Liver (tissue), 3 donors: ENCODE data around the gene FUBP1.

Experiments
- CTCF ChIP-seq: fragments of 150-350 bp; IDR thresholded peaks from 2 replicates; pipeline ENCODE4 v1.5.1; 2017; ENCODE audit warnings: improper control_type of control experiment, low read depth, low read length; ENCODE audit not compliant: missing input control
- FOXA1 ChIP-seq: IDR thresholded peaks from 2 replicates; pipeline ENCODE4 v1.6.1; 2016; ENCODE audit warnings: antibody characterized with exemption
- JUND ChIP-seq, 2 donors: IDR thresholded peaks; 2 replicates each; pipeline ENCODE4 v1.6.1; 2016; ENCODE audit warnings: antibody characterized with exemption in 2 of 2
- MAX ChIP-seq: IDR thresholded peaks from 2 replicates; pipeline ENCODE4 v1.6.1; 2016; ENCODE audit warnings: antibody characterized with exemption
- SP1 ChIP-seq: IDR thresholded peaks from 2 replicates; pipeline ENCODE4 v1.6.1; 2018; ENCODE audit warnings: antibody characterized with exemption, mild to moderate bottlenecking
- donor health status: healthy.
- donor health status: healthy.

- TF ChIP-seq CTCF = no peak
- no peak for TF ChIP-seq JUND (IDR thresholded peaks at IDR 0.05)
- no peak for TF ChIP-seq SP1
- no peak for TF ChIP-seq MAX
- TF ChIP-seq FOXA1 = no peak
These were observed 5.1 kb upstream of the FUBP1 start for GRCh38 chr1:77983997-77984355.
